Parathyroid adenoma (tissue), 2 donors: ENCODE results near the gene ANTXR1.
"Not testable (repeated sequence)": the region's sequence is repeated elsewhere in the genome, so short reads cannot be mapped to it uniquely, and the experiment has no call there.

Experiments
- H2AFZ ChIP-seq: fragments of 300-600 bp; sonication (generic); one replicate; pipeline ENCODE4 v1.7.0; 2017; ENCODE audit warnings: antibody characterized with exemption, mild to moderate bottlenecking
- H3K27ac ChIP-seq: fragments of 300-600 bp; sonication (generic); one replicate; pipeline ENCODE4 v1.7.0; 2017
- H3K27me3 ChIP-seq: fragments of 300-600 bp; sonication (generic); one replicate; pipeline ENCODE4 v1.7.0; 2017; ENCODE audit warnings: low read length; ENCODE audit not compliant: control insufficient read depth, insufficient read depth
- H3K36me3 ChIP-seq: fragments of 300-600 bp; sonication (generic); one replicate; pipeline ENCODE4 v1.7.0; 2017; ENCODE audit warnings: low read length; ENCODE audit not compliant: control insufficient read depth, insufficient read depth
- H3K4me1 ChIP-seq: fragments of 300-600 bp; sonication (generic); one replicate; pipeline ENCODE4 v1.7.0; 2017; ENCODE audit warnings: control low read depth
- H3K4me2 ChIP-seq: fragments of 300-600 bp; sonication (generic); one replicate; pipeline ENCODE4 v1.7.0; 2017; ENCODE audit warnings: low read length
- H3K4me3 ChIP-seq: fragments of 300-600 bp; sonication (generic); one replicate; pipeline ENCODE4 v1.7.0; 2017; ENCODE audit warnings: low read depth, low read length
- H3K79me2 ChIP-seq: fragments of 300-600 bp; sonication (generic); one replicate; pipeline ENCODE4 v1.7.0; 2017; ENCODE audit warnings: control low read depth
- H3K9ac ChIP-seq: fragments of 300-600 bp; sonication (generic); one replicate; pipeline ENCODE4 v1.7.0; 2017; ENCODE audit warnings: mild to moderate bottlenecking
- H3K9me3 ChIP-seq: fragments of 300-600 bp; sonication (generic); one replicate; pipeline ENCODE4 v1.7.0; 2017; ENCODE audit warnings: low read length; ENCODE audit not compliant: control insufficient read depth
- TF ChIP-seq, protein P1 (sequence below): fragments of 300-600 bp; sonication (generic); IDR thresholded peaks from one replicate; pipeline ENCODE4 v1.7.0; 2017; ENCODE audit warnings: antibody characterized with exemption, mild to moderate bottlenecking
- donor health status: primary hyperparathyroidism.

ANTXR1 gene

DNA sequence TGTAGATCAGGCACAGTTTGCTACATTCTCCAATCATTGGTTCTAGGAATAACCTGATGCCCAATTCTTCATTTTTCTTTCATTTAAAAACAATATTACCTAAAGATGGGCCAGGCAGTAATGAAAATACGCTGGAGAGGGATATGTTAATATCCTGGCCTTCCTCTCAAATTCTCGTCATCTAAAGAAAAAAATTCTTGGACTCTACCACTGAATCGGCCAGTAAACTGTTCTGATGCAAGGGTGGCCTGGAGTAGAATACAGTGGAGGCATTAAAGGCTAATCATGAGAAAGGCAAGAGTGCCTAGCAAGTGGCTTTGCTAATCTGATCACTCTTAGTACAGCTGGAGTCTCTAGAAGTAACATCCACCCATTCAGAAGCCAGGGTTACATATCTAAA is 157.7 kb downstream of the ANTXR1 start:
- Histone ChIP-seq H3K4me3 (no peak overlapping the region), H3K9me3 (no peaks in the 10 kb centered on the region), H3K27me3 (no peaks in the 10 kb centered on the region), H2AFZ (no peak overlapping the region), H3K4me1 (peaks cover 7% of the 10 kb centered on the region), H3K27ac (no peak overlapping the region), H3K9ac (no peak overlapping the region), H3K36me3 (no peaks in the 10 kb centered on the region), H3K79me2 (no peaks in the 10 kb centered on the region), H3K4me2 (no peak overlapping the region)
- TF ChIP-seq, protein P1, sequence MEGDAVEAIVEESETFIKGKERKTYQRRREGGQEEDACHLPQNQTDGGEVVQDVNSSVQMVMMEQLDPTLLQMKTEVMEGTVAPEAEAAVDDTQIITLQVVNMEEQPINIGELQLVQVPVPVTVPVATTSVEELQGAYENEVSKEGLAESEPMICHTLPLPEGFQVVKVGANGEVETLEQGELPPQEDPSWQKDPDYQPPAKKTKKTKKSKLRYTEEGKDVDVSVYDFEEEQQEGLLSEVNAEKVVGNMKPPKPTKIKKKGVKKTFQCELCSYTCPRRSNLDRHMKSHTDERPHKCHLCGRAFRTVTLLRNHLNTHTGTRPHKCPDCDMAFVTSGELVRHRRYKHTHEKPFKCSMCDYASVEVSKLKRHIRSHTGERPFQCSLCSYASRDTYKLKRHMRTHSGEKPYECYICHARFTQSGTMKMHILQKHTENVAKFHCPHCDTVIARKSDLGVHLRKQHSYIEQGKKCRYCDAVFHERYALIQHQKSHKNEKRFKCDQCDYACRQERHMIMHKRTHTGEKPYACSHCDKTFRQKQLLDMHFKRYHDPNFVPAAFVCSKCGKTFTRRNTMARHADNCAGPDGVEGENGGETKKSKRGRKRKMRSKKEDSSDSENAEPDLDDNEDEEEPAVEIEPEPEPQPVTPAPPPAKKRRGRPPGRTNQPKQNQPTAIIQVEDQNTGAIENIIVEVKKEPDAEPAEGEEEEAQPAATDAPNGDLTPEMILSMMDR, result no peak

DNA sequence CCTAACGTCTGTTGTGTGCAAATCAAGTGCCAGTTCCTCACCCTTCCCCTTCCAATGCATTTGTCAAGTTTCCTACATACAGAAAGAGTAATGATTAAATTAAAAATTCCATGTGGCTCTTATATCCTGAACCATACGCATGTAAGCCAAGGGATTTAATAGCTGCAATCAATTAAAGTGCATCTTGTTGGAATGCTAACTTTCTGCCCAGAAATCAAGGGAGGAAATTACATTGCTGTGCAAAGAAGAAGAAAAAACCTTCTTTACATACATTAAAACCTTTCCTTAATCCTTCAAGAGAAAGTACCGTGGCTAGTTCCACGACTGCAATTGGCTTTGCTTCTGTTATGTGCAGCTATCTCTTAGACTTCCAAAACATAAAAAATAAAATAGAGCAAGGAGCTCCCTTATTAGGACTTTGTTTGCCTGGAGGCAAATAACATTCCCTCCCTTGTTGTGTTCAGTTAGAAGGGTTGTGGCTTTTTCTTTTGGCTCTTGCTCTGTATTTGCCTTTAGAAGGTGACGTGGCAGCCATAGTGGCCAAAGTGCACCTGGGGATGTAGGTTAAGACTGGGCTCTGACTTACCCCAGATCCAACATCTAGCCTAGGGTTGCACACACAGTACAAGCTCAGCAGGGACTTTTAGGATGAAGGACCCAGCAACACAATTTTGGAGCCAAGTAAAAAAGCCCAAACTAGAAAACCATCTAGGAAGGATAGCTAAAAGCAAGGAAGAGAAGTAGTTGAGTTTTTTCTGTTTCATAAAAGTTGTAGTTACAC is 158.3 kb downstream of the ANTXR1 start:
- TF ChIP-seq, protein P1, result no peak
- Histone ChIP-seq H3K9me3 (no peaks in the 10 kb centered on the region), H2AFZ (no peak overlapping the region), H3K4me1 (peaks cover 7% of the 10 kb centered on the region), H3K4me3 (no peak overlapping the region), H3K27me3 (no peaks in the 10 kb centered on the region), H3K36me3 (no peaks in the 10 kb centered on the region), H3K27ac (no peak overlapping the region), H3K79me2 (no peaks in the 10 kb centered on the region), H3K9ac (no peak overlapping the region), H3K4me2 (no peak overlapping the region)

DNA sequence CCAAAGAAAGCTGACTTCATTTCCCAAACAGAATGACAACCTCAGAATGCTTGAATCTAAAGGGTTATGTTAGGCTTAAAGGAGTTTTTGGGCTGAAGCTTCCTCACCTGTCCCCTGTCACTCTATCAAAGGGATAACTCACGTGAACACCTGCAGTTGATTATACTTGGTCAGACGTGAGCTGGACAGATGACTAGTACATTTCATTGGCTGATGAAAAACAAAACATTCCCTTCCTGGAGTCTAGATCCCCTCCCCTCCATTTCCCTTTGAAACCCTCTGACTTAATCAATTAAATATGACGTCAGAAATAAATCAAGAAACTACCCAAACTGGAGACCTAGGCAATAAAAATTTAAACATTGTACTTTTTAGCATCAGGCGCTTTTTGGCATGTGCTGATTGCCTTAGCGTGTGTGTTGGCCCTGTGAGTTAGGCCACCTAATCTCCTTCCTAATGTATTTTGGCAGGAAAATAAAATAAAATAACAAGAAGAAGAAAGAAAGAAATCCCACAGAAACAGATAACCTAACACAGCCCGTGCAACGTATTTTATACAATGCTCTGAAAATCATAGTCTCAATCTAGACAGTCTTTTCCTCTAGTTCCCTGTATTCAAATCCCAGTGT is 159.0 kb downstream of the ANTXR1 start:
- Histone ChIP-seq H3K79me2 (no peaks in the 10 kb centered on the region), H3K4me2 (no peak overlapping the region), H3K9me3 (no peaks in the 10 kb centered on the region), H3K9ac (no peak overlapping the region), H3K36me3 (no peaks in the 10 kb centered on the region), H3K27me3 (no peaks in the 10 kb centered on the region), H3K4me3 (no peak overlapping the region), H3K4me1 (peaks cover 9% of the 10 kb centered on the region), H3K27ac (no peak overlapping the region), H2AFZ (no peak overlapping the region)
- TF ChIP-seq, protein P1, result no peak

DNA sequence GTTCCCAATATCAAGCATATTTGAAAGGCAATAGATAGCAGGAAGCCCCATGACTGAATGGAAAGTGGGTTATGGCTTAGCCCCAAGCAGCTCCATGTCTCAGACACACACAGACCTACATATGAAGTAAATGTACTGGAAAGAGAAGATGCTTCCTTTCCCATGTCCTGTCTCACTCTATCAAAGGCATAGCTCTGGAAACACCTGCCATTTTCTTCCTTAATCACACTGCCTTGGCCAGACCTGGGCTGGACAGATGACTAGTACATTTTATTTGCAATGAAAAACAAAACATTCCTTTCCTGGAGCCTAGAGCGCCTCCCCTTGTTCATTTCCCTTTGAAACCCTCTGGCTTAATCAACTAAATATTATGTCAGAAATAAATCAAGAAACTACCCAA is 160.7 kb downstream of the ANTXR1 start:
- H3K9ac ChIP-seq, result no peak overlapping the region
- H3K27me3 ChIP-seq, result no peaks in the 10 kb centered on the region
- H3K4me3 ChIP-seq, result no peak overlapping the region
- TF ChIP-seq, protein P1, result no peak
- no peak overlapping the region for H3K27ac ChIP-seq
- H3K9me3 ChIP-seq, result no peaks in the 10 kb centered on the region
- H3K4me2 ChIP-seq, result no peak overlapping the region
- no peak overlapping the region for H2AFZ ChIP-seq
- no peaks in the 10 kb centered on the region for H3K36me3 ChIP-seq
- H3K4me1 ChIP-seq, result peaks cover 18% of the 10 kb centered on the region
- no peaks in the 10 kb centered on the region for H3K79me2 ChIP-seq

DNA sequence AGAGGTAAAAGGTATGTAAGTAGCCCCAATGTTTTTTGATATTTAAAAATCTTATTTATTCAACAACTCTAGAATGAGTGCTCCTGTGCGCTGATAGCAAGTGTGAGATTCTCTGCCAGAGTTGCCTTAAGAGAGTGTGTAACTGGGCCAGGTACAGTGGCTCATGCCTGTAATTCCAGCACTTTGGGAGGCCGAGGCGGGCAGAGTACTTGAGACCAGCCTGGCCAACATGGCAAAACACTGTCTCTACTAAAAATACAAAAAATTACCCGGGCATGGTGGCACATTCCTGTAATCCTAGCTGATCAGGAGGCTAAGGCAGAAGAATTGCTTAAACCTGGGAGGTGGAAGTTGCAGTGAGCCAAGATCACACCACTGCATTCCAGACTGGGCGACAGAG is 161.2 kb downstream of the ANTXR1 start:
- H3K27me3 ChIP-seq, H3K4me3 ChIP-seq, H3K4me2 ChIP-seq, H3K27ac ChIP-seq, H3K9ac ChIP-seq, H3K79me2 ChIP-seq, H2AFZ ChIP-seq, H3K9me3 ChIP-seq, H3K36me3 ChIP-seq: not testable (repeated sequence)
- H3K4me1 ChIP-seq, result peaks cover 18% of the 10 kb centered on the region
